ENCODE results near the gene SECISBP2.
"Not testable (repeated sequence)": the region's sequence is repeated elsewhere in the genome, so short reads cannot be mapped to it uniquely, and the experiment has no call there.

Gene SECISBP2

DNA sequence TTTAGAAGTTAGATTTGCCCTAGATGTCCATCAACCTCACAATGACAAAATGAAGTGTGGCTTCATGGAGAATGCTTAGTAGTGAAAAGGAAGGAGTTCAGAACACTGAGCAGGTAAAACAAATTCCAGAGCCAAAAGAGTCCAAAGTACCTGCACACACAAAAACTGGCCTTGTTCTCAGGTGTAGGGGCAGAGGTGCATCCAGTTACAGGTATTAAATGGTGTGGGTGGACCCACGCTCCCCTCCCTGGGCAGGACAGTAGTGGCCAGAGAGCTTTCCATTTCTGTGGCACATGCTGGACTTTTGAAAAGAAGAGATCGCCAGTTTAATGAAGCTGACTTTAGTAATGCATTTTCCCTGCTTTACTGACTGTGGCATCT, 47.2 kb downstream of the SECISBP2 start:
- no peak for DNase-seq

- DNase-seq = no peak
Measured at GRCh38 chr9:89366711-89367110, 48.4 kb downstream of the SECISBP2 start.

GRCh38 chr9:89367281-89367680, 49.0 kb downstream of the SECISBP2 start:
- DNase-seq = no peak

DNA sequence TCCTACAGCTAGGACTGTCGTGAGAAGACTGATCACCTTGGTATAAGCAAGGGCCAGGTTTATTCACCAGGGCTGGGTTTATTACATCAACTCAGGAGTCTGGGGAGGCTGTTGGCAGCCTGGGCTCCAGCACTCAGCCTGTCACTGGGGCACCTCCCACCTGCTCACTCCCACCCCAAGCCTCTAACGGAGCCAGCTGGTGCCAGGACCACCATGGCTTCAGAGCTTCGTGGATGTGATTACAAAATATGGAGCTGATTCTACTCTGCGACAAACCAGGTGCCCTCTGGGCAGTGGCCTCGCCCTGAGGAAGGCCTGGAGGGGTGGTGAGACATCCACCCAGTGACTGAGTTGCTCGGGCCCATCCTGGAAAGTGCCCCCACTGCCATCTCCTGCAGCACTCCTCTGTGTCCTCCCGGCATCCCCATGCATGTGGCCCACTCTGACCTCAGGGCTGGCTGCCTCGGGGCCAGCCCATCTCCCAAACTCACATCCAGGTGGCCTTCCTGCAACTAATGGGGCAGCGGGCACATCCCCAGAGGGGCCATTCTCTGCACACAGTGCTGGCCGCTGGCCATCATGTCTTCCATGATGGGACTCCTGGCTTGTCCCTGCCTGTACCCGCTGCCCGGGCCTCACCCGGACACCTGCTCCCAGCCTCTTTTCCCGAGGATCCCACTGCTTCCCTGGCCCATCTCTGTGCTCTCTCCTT, 49.6 kb downstream of the SECISBP2 start:
- DNase-seq = no peak

- no peak for DNase-seq
Measured at GRCh38 chr9:89368550-89368949, 50.2 kb downstream of the SECISBP2 start.

GRCh38 chr9:89368978-89369377, 50.7 kb downstream of the SECISBP2 start:
- no peak for DNase-seq

GRCh38 chr9:89370593-89370992, 52.3 kb downstream of the SECISBP2 start:
- no peak for DNase-seq

- DNase-seq = not testable (repeated sequence)
Measured at GRCh38 chr9:89371791-89372190, 53.5 kb downstream of the SECISBP2 start.

DNA sequence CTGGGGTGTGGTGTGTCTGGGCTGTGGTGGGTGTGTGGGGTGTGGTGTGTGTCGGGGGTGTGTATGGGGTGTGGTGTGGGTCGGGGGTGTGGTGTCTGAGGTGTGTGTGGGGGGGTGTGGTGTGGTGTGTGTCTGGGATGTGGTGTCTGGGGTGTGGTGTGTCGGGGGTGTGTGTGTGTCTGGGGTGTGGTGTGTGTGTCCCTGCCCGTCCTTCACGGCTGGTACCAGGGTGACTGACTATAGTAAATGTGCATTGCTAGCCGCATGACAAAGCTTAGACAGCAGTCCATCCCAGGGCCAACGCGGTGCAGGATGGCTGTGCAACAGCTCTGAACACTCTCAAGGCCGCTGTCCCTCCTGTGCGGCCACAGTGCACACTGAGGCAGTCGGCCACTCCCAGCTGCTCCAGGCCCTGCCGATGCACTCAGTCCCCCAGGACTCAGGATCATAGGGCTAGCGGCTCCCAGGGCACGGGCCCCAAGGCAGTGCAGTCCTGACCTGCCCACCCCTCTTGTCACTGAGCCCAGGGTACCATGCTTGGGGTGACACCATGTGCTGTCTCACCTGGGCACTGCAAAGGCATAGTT, 54.0 kb downstream of the SECISBP2 start:
- no peak for DNase-seq

GRCh38 chr9:89372979-89373378, 54.7 kb downstream of the SECISBP2 start:
- no peak for DNase-seq

GRCh38 chr9:89374176-89374575, 55.9 kb downstream of the SECISBP2 start:
- DNase-seq = no peak

- DNase-seq = no peak
Measured at GRCh38 chr9:89375191-89375760, 57.0 kb downstream of the SECISBP2 start.

DNA sequence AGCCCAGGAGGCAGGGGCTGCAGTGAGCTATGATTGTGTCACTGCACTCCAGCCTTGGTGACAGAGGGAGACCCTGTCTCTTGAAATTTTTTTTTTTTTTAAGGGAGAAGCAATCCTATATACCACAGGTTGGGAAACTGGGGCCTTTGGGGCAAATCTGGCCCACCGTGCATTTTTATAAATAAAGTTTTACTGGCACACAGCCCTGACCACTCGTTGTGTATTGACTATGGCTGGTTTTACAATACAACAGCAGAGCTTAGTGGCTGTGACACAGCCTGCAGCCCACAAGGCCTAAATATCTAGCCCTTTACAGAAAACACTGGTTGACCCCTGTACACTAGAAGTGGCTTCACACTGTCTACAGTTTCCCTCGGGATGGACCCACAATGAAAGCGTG, 58.0 kb downstream of the SECISBP2 start:
- DNase-seq = no peak

DNA sequence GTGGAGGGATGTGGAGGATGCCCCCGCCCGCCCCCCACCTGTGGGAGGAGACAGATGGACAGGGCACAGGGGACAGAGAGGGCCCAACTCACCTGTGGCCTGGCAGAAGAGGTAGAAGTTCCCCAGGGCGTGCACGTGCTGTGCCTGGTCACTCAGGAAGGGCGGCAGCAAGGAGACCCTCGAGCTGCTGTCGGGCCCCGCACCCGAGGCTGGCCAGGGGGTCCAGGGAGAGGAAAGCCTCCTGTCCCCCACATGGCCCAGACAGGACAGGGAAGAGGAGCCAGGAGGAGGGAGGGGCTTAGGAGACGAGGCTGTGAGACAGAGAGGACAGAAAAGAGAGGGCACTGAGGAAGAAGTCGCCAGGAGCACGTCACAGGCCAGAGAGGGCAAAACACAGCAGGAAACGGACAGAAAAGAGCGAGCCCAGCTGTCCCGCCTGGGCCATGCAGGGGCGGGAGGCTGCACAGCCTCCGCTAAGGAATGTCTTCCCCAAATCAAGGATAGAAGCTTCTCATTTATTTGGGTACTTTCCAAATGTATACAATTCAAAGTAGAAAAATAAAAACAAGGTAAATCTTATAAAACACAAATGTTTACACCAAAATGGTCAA, 58.5 kb downstream of the SECISBP2 start:
- DNase-seq = no peak

- DNase-seq = no peak
Measured at GRCh38 chr9:89377411-89377810, 59.1 kb downstream of the SECISBP2 start.

- no peak for DNase-seq
Measured at GRCh38 chr9:89378541-89378940, 60.2 kb downstream of the SECISBP2 start.

- no peak for DNase-seq
Measured at GRCh38 chr9:89379031-89379430, 60.7 kb downstream of the SECISBP2 start.

DNA sequence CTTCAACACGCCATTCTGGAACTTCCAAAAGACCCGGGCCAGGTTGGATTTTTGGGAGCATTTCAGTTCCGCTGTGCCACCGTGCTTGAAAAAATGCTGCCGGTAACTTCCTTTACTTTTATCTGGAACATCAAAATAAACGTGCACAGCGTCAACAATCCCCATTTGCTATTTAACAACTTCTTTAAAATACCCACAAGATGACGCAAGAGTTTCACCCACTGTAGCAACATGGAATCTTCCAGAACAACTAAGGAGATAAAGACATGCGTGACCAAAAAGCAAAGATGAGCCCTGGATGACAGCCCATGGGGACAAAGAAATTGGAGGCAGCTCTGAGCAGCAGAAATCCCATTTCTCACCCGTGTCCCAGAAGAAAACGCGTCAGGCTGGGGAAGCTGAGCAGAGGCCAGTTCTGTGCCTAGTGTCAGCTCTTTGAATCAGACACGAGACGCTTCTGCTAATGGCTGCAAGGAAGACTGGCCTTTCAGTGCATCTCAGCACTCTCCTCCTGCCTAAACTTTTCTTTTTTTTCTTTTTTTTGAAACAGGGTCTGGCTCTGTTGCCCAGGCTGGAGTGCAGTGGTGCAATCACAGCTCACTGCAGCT, 61.3 kb downstream of the SECISBP2 start:
- no peak for DNase-seq

- DNase-seq = no peak
Measured at GRCh38 chr9:89380437-89381307, 62.4 kb downstream of the SECISBP2 start.

DNA sequence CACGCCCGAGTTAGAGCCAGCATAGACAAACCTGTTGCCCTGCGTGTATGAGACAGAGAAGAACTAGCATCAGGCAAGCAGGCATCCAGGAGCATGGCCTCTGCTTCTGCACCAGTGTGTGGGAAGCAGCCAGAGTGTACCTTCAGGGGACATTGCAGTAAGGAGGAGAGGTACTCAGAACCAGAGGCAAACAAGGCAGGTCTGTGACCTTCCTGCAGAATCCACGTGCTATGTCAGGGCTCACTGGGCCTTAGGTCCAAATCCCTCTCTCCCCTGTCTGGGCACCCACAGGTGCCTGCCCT, 63.0 kb downstream of the SECISBP2 start:
- DNase-seq = no peak

- DNase-seq = no peak
Measured at GRCh38 chr9:89382026-89382986, 64.0 kb downstream of the SECISBP2 start.
